HCT116 (cell line): ENCODE data around the gene UTF1. TPM values are rescaled to one million over a fixed set of nuclear protein-coding genes. Genes with fewer than 3 reads are reported as not detected.

Experiments
- ATAC-seq: fragments of 200-7000 bp; cut with Tn5 transposase; 2 replicates; pipeline ENCODE4 v1.9.1; 2020; ENCODE audit warnings: mild to moderate bottlenecking, moderate library complexity
- BruUV-seq: library from RNA; stranded (reverse); fragments of 400-500 nt; replicated peaks from 2 replicates; lab custom pipeline; 2021; lab: Mats Ljungman, UMichigan
- CTCF ChIA-PET: fragments of 300-600 bp; sonication (Branson Sonifier 250); formaldehyde crosslinking; loops from one replicate; lab custom pipeline; 2021; ENCODE audit warnings: antibody characterized with exemption; lab: Charles Lee
- POLR2A ChIA-PET: fragments of 300-600, 350-600 bp; sonication (Branson Sonifier 250); formaldehyde crosslinking; loops from one replicate; lab custom pipeline; 2021; ENCODE audit warnings: antibody characterized with exemption; lab: Charles Lee
- RAD21 ChIA-PET, 2 experiments: fragments of 300-600 bp; sonication (Branson Sonifier 250); formaldehyde crosslinking; loops; one replicate each; lab custom pipeline; 2023; ENCODE audit warnings: low total read pairs in 2 of 2; ENCODE audit not compliant: uncharacterized antibody in 2 of 2, unreplicated experiment in 2 of 2, low non-redundant PET in 1 of 2; lab: Charles Lee
- DNase-seq: peaks from one replicate; pipeline ENCODE4 v3.0.0-alpha.2; 2010; ENCODE audit warnings: low read depth, low spot score
- H2AFZ ChIP-seq: fragments of 200-600 bp; shearing (Covaris generic), sonication (generic); 2 replicates; pipeline ENCODE4 v1.6.1; 2017; ENCODE audit warnings: low read depth, mixed run types, mixed read lengths, antibody characterized with exemption, low read length; ENCODE audit not compliant: poor library complexity, severe bottlenecking
- H3K27ac ChIP-seq: 2 replicates; pipeline ENCODE4 v1.5.1; 2012; ENCODE audit warnings: low read depth, low read length
- H3K27me3 ChIP-seq: fragments of 200-600 bp; sonication (generic); 2 replicates; pipeline ENCODE4 v1.6.1; 2016; ENCODE audit warnings: mixed run types, low read length, mixed read lengths; ENCODE audit not compliant: insufficient read depth
- H3K36me3 ChIP-seq, 2 experiments: fragments of 200-500 bp in 1 of 2; fragments of 200-600 bp in 1 of 2; sonication (Bioruptor generic) in 1 of 2; sonication (generic) in 1 of 2; 2 replicates each; pipeline versions ENCODE4 v1.5.1 to v1.6.1; 2014 to 2016; ENCODE audit warnings: low read length in 2 of 2, inconsistent platforms in 1 of 2, mixed read lengths in 1 of 2, mixed run types in 1 of 2; ENCODE audit not compliant: insufficient read depth in 2 of 2, control insufficient read depth in 1 of 2
- H3K4me1 ChIP-seq, 2 experiments: fragments of 200-600 bp in 1 of 2; sonication (generic) in 1 of 2; 2 replicates each; pipeline versions ENCODE4 v1.5.1 to v1.6.1; 2012 to 2017; ENCODE audit warnings: low read length in 2 of 2, inconsistent platforms in 1 of 2, mild to moderate bottlenecking in 1 of 2, mixed read lengths in 1 of 2, mixed run types in 1 of 2, moderate library complexity in 1 of 2; ENCODE audit not compliant: insufficient read depth in 2 of 2, control insufficient read depth in 1 of 2
- H3K4me2 ChIP-seq: fragments of 200-600 bp; sonication (generic); 2 replicates; pipeline ENCODE4 v1.6.1; 2017; ENCODE audit warnings: mixed run types, low read length, mixed read lengths
- H3K4me3 ChIP-seq, 2 experiments: fragments of 200-600 bp in 1 of 2; sonication (generic) in 1 of 2; replicated peaks in 1 of 2; 2 replicates each; pipeline ENCODE4 v1.5.1; 2011 to 2016; ENCODE audit warnings: low read length in 2 of 2, control low read depth in 1 of 2, low read depth in 1 of 2, mild to moderate bottlenecking in 1 of 2, mixed read lengths in 1 of 2, mixed run types in 1 of 2
- H3K79me2 ChIP-seq: fragments of 200-600 bp; sonication (generic); 2 replicates; pipeline ENCODE4 v1.6.1; 2017; ENCODE audit warnings: mild to moderate bottlenecking, mixed run types, low read length, moderate library complexity, mixed read lengths; ENCODE audit not compliant: insufficient read depth
- H3K9ac ChIP-seq: fragments of 200-600 bp; sonication (generic); 2 replicates; pipeline ENCODE4 v1.6.1; 2016; ENCODE audit warnings: low read length, mixed read lengths
- H3K9me2 ChIP-seq: fragments of 200-600 bp; sonication (generic), shearing (Covaris generic); 2 replicates; pipeline ENCODE4 v1.6.1; 2017; ENCODE audit warnings: mixed run types, mild to moderate bottlenecking, moderate library complexity; ENCODE audit not compliant: insufficient read depth
- H3K9me3 ChIP-seq, 2 experiments: fragments of 200-500 bp in 1 of 2; fragments of 200-600 bp in 1 of 2; sonication (Bioruptor generic) in 1 of 2; sonication (generic) in 1 of 2; 2 replicates each; pipeline ENCODE4 v1.6.1; 2014 to 2017; ENCODE audit warnings: low read length in 2 of 2, mixed read lengths in 2 of 2, inconsistent platforms in 1 of 2, low read depth in 1 of 2, mild to moderate bottlenecking in 1 of 2, mixed run types in 1 of 2, moderate library complexity in 1 of 2; ENCODE audit not compliant: control insufficient read depth in 1 of 2, insufficient read depth in 1 of 2
- H4K20me1 ChIP-seq: fragments of 200-600 bp; sonication (generic), shearing (Covaris generic); 2 replicates; pipeline ENCODE4 v1.6.1; 2017; ENCODE audit warnings: mixed run types, mild to moderate bottlenecking, moderate library complexity; ENCODE audit not compliant: insufficient read depth
- ATF3 ChIP-seq: IDR thresholded peaks from 2 replicates; pipeline ENCODE4 v1.6.1; 2012
- CBX3 ChIP-seq: IDR thresholded peaks from 2 replicates; pipeline ENCODE4 v1.6.1; 2012; ENCODE audit warnings: low read depth
- CTCF ChIP-seq, 3 experiments: fragments of 200-600 bp in 1 of 3; sonication (generic) in 1 of 3; IDR thresholded peaks in 2 of 3; conservative IDR thresholded peaks in 1 of 3; 2 replicates each; pipeline ENCODE4 v1.5.1; 2012 to 2017; ENCODE audit warnings: low read depth in 2 of 3, low read length in 2 of 3, antibody characterized with exemption in 1 of 3, borderline replicate concordance in 1 of 3, control low read depth in 1 of 3, mild to moderate bottlenecking in 1 of 3, mixed read lengths in 1 of 3, mixed run types in 1 of 3, moderate library complexity in 1 of 3; ENCODE audit not compliant: insufficient read depth in 1 of 3
- EGR1 ChIP-seq: IDR thresholded peaks from 2 replicates; pipeline ENCODE4 v1.6.1; 2012; ENCODE audit warnings: low read depth
- ELF1 ChIP-seq: IDR thresholded peaks from 2 replicates; pipeline ENCODE4 v1.6.1; 2012; ENCODE audit warnings: low read depth, borderline replicate concordance
- EZH2phosphoT487 ChIP-seq: fragments of 200-600 bp; IDR thresholded peaks from 2 replicates; pipeline ENCODE4 v1.6.1; 2018; ENCODE audit warnings: antibody characterized with exemption, borderline replicate concordance
- FOSL1 ChIP-seq: IDR thresholded peaks from 2 replicates; pipeline ENCODE4 v1.6.1; 2012; ENCODE audit warnings: low read depth
- JUND ChIP-seq: IDR thresholded peaks from 2 replicates; pipeline ENCODE4 v1.6.1; 2012
- MAX ChIP-seq: IDR thresholded peaks from 2 replicates; pipeline ENCODE4 v1.6.1; 2012
- RAD21 ChIP-seq: IDR thresholded peaks from 2 replicates; pipeline ENCODE4 v1.6.1; 2012; ENCODE audit warnings: low read depth, mild to moderate bottlenecking
- REST ChIP-seq: IDR thresholded peaks from 2 replicates; pipeline ENCODE4 v1.6.1; 2012; ENCODE audit warnings: low read depth
- SRF ChIP-seq: IDR thresholded peaks from 2 replicates; pipeline ENCODE4 v1.6.1; 2012; ENCODE audit warnings: low read depth
- TCF7L2 ChIP-seq: IDR thresholded peaks from 2 replicates; pipeline ENCODE4 v1.7.0; 2011; ENCODE audit warnings: borderline replicate concordance, inconsistent platforms; ENCODE audit not compliant: insufficient read depth, insufficient read length; ENCODE audit errors: extremely low read depth
- YY1 ChIP-seq: IDR thresholded peaks from 2 replicates; pipeline ENCODE4 v1.6.1; 2011; ENCODE audit warnings: low read length, low read depth, moderate library complexity, mild to moderate bottlenecking; ENCODE audit not compliant: insufficient replicate concordance; ENCODE audit errors: extremely low read depth
- ZBTB33 ChIP-seq: IDR thresholded peaks from 2 replicates; pipeline ENCODE4 v1.6.1; 2011; ENCODE audit warnings: mild to moderate bottlenecking, low read length, moderate library complexity; ENCODE audit not compliant: insufficient replicate concordance; ENCODE audit errors: extremely low read depth
- ZFX ChIP-seq: fragments of 450-650 bp; IDR thresholded peaks from 2 replicates; pipeline ENCODE4 v1.6.1; 2017
- ZNF274 ChIP-seq: fragments of 200-500 bp; sonication (Bioruptor generic); IDR thresholded peaks from 2 replicates; pipeline ENCODE4 v1.6.1; 2014; ENCODE audit warnings: mild to moderate bottlenecking, low read depth, low read length, inconsistent platforms
- intact Hi-C: fragments of 100-400 bp; cut with micrococcal nuclease; formaldehyde crosslinking; loops from 2 replicates; pipeline ENCODE4 v1.10.0; 2022
- total RNA-seq: library from RNA; stranded (reverse); gene quantifications from one replicate; pipeline ENCODE4 v1.2.1, GENCODE V29; 2021; ENCODE audit not compliant: unreplicated experiment

Gene UTF1
- total RNA-seq, 1 experiment from 2014 or later, result not detected

- Histone ChIP-seq H3K9me3 (no peaks in the 10 kb centered on the region), H4K20me1 (no peaks in the 10 kb centered on the region), H3K9me2 (no peaks in the 10 kb centered on the region), H3K9ac (no peak overlapping the region), H3K27ac (no peak overlapping the region), H3K4me1 (no peaks in the 10 kb centered on the region), H3K4me2 (no peak overlapping the region), H2AFZ (no peak overlapping the region), H3K36me3 (no peaks in the 10 kb centered on the region), H3K79me2 (no peaks in the 10 kb centered on the region), H3K27me3 (no peaks in the 10 kb centered on the region), H3K4me3 (no peak overlapping the region)
- BruUV-seq, result no TSS peak
- intact Hi-C loops, result no loop called here
- TF ChIP-seq ZBTB33, result no peak
- TF ChIP-seq ATF3, result no peak
- TF ChIP-seq CBX3, result no peak
- no peak for TF ChIP-seq JUND
- no peak for TF ChIP-seq YY1
- no peak for TF ChIP-seq EGR1
- no peak for TF ChIP-seq SRF
- no peak for TF ChIP-seq FOSL1
- no peak for TF ChIP-seq ZFX
- no peak for TF ChIP-seq MAX
- TF ChIP-seq REST, result no peak
- TF ChIP-seq EZH2phosphoT487, result no peak
- no peak for TF ChIP-seq ZNF274
- TF ChIP-seq ELF1, result no peak
- TF ChIP-seq TCF7L2, result no peak
- no peak for TF ChIP-seq CTCF (IDR thresholded peaks at IDR 0.05 in 2 of 3, conservative IDR thresholded peaks at IDR 0.05 in 1 of 3; ENCODE audit: borderline replicate concordance in 1 of 3, insufficient read depth in 1 of 3, low read depth in 2 of 3, low read length in 2 of 3)
- TF ChIP-seq RAD21, result no peak
- POLR2A ChIA-PET, result no interaction called here
- no peak for DNase-seq
- RAD21 ChIA-PET, result no interaction called here
- CTCF ChIA-PET, result no interaction called here
- no peak for ATAC-seq
These were observed 48.1 kb downstream of the UTF1 start for GRCh38 chr10:133277993-133278576.
